ENCODE data around the gene CYLD. TPM values are rescaled to one million over a fixed set of nuclear protein-coding genes. Genes with fewer than 3 reads are reported as not detected.

The CYLD gene
- total RNA-seq, 1 donor from 2014 or later = 33.9 TPM

DNA sequence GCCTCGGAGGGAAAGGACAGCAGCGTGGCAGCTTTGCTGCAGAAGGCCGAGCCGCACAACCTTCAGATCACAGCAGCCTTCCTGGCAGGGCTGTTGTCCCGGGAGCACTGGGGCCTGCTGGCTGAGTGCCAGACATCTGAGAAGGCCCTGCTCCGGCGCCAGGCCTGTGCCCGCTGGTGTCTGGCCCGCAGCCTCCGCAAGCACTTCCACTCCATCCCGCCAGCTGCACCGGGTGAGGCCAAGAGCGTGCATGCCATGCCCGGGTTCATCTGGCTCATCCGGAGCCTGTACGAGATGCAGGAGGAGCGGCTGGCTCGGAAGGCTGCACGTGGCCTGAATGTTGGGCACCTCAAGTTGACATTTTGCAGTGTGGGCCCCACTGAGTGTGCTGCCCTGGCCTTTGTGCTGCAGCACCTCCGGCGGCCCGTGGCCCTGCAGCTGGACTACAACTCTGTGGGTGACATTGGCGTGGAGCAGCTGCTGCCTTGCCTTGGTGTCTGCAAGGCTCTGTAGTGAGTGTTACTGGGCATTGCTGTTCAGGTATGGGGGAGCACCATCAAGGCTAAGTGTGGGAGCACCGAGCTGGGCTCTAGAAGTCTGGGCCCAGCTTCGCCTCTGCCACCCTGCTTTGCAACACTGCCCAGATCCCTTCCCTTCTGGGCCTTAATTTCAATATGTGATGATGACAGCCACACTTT lies 29.9 kb upstream of the CYLD start:
- no peaks in the 10 kb centered on the region for H3K27me3 ChIP-seq
- intact Hi-C loops (cut with DNase I) = no loop called here
- H3K4me1 ChIP-seq = peaks cover 4% of the 10 kb centered on the region
- H3K4me3 ChIP-seq = no peak overlapping the region
- no peak for TF ChIP-seq POLR2AphosphoS5 (IDR thresholded peaks at IDR 0.05; ENCODE audit: insufficient read depth in 1 of 2, low read depth in 1 of 2)
- no peak for TF ChIP-seq CTCF (IDR thresholded peaks at IDR 0.05)
- TF ChIP-seq POLR2A (IDR thresholded peaks at IDR 0.05) = no peak
- no peaks in the 10 kb centered on the region for H3K9me3 ChIP-seq
- no peaks in the 10 kb centered on the region for H3K36me3 ChIP-seq
- H3K27ac ChIP-seq = no peak overlapping the region
- no peak for DNase-seq (ENCODE audit: extremely low spot score in 2 of 2)

GRCh38 chr16:50712560-50712898 lies 29.4 kb upstream of the CYLD start:
- Histone ChIP-seq H3K27ac (no peak overlapping the region), H3K4me3 (no peak overlapping the region), H3K27me3 (no peaks in the 10 kb centered on the region), H3K4me1 (peaks cover 4% of the 10 kb centered on the region), H3K9me3 (no peaks in the 10 kb centered on the region), H3K36me3 (no peaks in the 10 kb centered on the region)
- intact Hi-C loops (cut with DNase I) = no loop called here
- TF ChIP-seq POLR2AphosphoS5 (IDR thresholded peaks at IDR 0.05; ENCODE audit: insufficient read depth in 1 of 2, low read depth in 1 of 2) (no peak), CTCF (IDR thresholded peaks at IDR 0.05) (no peak)
- no peak for DNase-seq (ENCODE audit: extremely low spot score in 2 of 2)

GRCh38 chr16:50712956-50713355 lies 28.9 kb upstream of the CYLD start:
- DNase-seq (ENCODE audit: extremely low spot score in 2 of 2) = no peak
- peaks cover 5% of the 10 kb centered on the region for H3K4me1 ChIP-seq
- TF ChIP-seq POLR2AphosphoS5 (IDR thresholded peaks at IDR 0.05; ENCODE audit: insufficient read depth in 1 of 2, low read depth in 1 of 2) = no peak
- TF ChIP-seq POLR2A (IDR thresholded peaks at IDR 0.05) = no peak
- TF ChIP-seq CTCF (IDR thresholded peaks at IDR 0.05) = no peak

DNA sequence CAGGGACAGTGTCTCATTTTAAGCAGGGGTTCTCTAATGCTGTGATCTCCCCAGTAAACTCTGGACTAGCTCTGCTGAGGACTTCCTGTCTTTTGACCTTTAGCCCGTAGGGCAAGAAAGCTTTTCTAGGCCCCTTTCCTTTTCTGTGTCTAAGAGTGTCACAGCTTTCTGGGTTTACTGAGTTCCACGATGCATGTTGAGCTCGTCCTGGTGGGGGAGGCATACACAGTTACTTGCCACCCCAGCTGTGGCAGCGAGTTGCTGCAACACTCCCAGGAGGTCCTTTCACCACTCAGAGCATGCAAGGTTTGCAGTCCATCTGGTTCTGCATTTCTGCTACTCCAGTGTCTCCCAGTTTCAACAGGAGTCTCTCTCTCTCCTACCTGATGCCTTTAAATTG lies 24.8 kb upstream of the CYLD start:
- no peak overlapping the region for H3K4me3 ChIP-seq
- H3K4me1 ChIP-seq = peaks cover 24% of the 10 kb centered on the region
- H3K27ac ChIP-seq = no peak overlapping the region
- TF ChIP-seq POLR2A (IDR thresholded peaks at IDR 0.05) (no peak), CTCF (IDR thresholded peaks at IDR 0.05) (no peak), POLR2AphosphoS5 (IDR thresholded peaks at IDR 0.05; ENCODE audit: insufficient read depth in 1 of 2, low read depth in 1 of 2) (no peak)
- H3K9me3 ChIP-seq = no peaks in the 10 kb centered on the region
- no peak for DNase-seq (ENCODE audit: extremely low spot score in 2 of 2)
- no peaks in the 10 kb centered on the region for H3K27me3 ChIP-seq
- H3K36me3 ChIP-seq = no peaks in the 10 kb centered on the region
- intact Hi-C loops (cut with DNase I) = no loop called here

More at GRCh38 chr16:50712956-50713355, 28.9 kb upstream of the CYLD start:
- no peaks in the 10 kb centered on the region for H3K36me3 ChIP-seq
- no peak overlapping the region for H3K27ac ChIP-seq
- intact Hi-C loops (cut with DNase I) = no loop called here
- H3K9me3 ChIP-seq = no peaks in the 10 kb centered on the region
- no peak overlapping the region for H3K4me3 ChIP-seq
- no peaks in the 10 kb centered on the region for H3K27me3 ChIP-seq

DNA sequence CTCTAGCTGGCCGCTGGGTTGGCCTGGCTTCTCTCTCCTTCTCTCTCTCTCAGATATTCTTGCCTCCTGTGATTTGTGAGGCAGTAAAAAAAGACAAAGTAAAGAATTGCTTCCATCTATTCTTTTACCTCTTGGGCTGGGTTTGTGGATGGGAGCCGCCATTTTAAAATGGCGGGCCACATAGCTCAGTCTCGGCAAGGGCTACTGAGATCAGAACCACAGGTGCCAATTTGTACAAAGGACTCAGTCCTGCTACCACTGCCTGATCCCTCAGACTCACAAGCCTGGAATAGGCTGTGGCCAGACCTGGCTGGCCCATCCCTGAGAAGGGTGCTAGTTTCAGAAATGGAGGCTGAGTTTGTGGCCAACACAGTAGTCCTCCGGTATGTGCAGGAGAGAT lies 24.4 kb upstream of the CYLD start:
- no peaks in the 10 kb centered on the region for H3K36me3 ChIP-seq
- no peak overlapping the region for H3K27ac ChIP-seq
- peaks cover 24% of the 10 kb centered on the region for H3K4me1 ChIP-seq
- TF ChIP-seq POLR2A (IDR thresholded peaks at IDR 0.05) = no peak
- TF ChIP-seq POLR2AphosphoS5 (IDR thresholded peaks at IDR 0.05; ENCODE audit: insufficient read depth in 1 of 2, low read depth in 1 of 2) = no peak
- intact Hi-C loops (cut with DNase I) = no loop called here
- H3K4me3 ChIP-seq = no peak overlapping the region
- H3K27me3 ChIP-seq = no peaks in the 10 kb centered on the region
- no peaks in the 10 kb centered on the region for H3K9me3 ChIP-seq
- DNase-seq (ENCODE audit: extremely low spot score in 2 of 2) = no peak

Data from vagina (tissue), 2 donors.